Sigmoid colon (tissue), 7 donors: ENCODE measurements around the gene IL17RB. TPM values are rescaled to one million over a fixed set of nuclear protein-coding genes. Genes with fewer than 3 reads are reported as not detected.

Experiments
- DNase-seq: peaks from one replicate; pipeline ENCODE4 v3.0.0-alpha.2; 2019
- H3K27ac ChIP-seq, 4 donors: fragments of 200-600 bp; sonication (generic); one replicate each; pipeline ENCODE4 v1.5.1; 2016 to 2019; ENCODE audit warnings: mild to moderate bottlenecking in 1 of 4
- H3K27me3 ChIP-seq, 3 donors: fragments of 200-600 bp; sonication (generic); one replicate each; pipeline ENCODE4 v1.5.1; 2019; ENCODE audit warnings: mild to moderate bottlenecking in 1 of 3
- H3K36me3 ChIP-seq, 4 donors: fragments of 200-600 bp; sonication (generic); one replicate each; pipeline ENCODE4 v1.5.1; 2016 to 2019
- H3K4me1 ChIP-seq, 4 donors: fragments of 200-600 bp; sonication (generic); one replicate each; pipeline ENCODE4 v1.5.1; 2017 to 2019
- H3K4me3 ChIP-seq, 4 donors: fragments of 200-600 bp; sonication (generic); one replicate each; pipeline ENCODE4 v1.5.1; 2017 to 2019; ENCODE audit warnings: mild to moderate bottlenecking in 2 of 4, moderate library complexity in 1 of 4
- H3K9me3 ChIP-seq, 4 donors: fragments of 200-600 bp in 3 of 4; sonication (generic) in 3 of 4; one replicate each; pipeline versions ENCODE4 v1.5.1 to v1.6.1; 2013 to 2019
- CTCF ChIP-seq, 4 experiments: fragments of 450-650 bp in 3 of 4; fragments of 200-600 bp in 1 of 4; IDR thresholded peaks; one replicate each; pipeline ENCODE4 v1.5.1; 2016 to 2019; ENCODE audit warnings: antibody characterized with exemption in 4 of 4, mild to moderate bottlenecking in 3 of 4, moderate library complexity in 2 of 4
- EP300 ChIP-seq, 4 donors: sonication (generic); formaldehyde crosslinking; IDR thresholded peaks; one replicate each; pipeline ENCODE4 v1.6.1; 2017; ENCODE audit warnings: antibody characterized with exemption in 4 of 4
- POLR2A ChIP-seq, 2 donors: fragments of 450-650 bp; IDR thresholded peaks; one replicate each; pipeline ENCODE4 v1.6.1; 2016; ENCODE audit warnings: antibody characterized with exemption in 2 of 2, mild to moderate bottlenecking in 2 of 2, moderate library complexity in 2 of 2
- POLR2AphosphoS5 ChIP-seq, 4 donors: sonication (generic); formaldehyde crosslinking; IDR thresholded peaks; one replicate each; pipeline ENCODE4 v1.6.1; 2017; ENCODE audit warnings: antibody characterized with exemption in 4 of 4
- WGBS, 2 donors: extraction: QIAGEN DNeasy Blood & Tissue Kit; methylation state at CpG; one replicate each; pipeline ENCODE4 v1.1.7; 2013; 5-methylcytosine and 5-hydroxymethylcytosine counted together
- intact Hi-C: fragments of 100-400 bp; cut with DNase I; formaldehyde crosslinking; loops from one replicate; pipeline ENCODE4 v1.15.1; 2023
- polyA plus RNA-seq, 3 donors: library from polyadenylated mRNA; stranded (reverse); fragments of 200-250 nt; gene quantifications; one replicate each; pipeline ENCODE4 v1.2.3, GENCODE V29; 2013
- total RNA-seq, 4 donors: library from RNA; depleted of rRNA; stranded (reverse); fragments of >200 nt; gene quantifications; one replicate each; pipeline ENCODE4 v1.1.0, GENCODE V29; 2016
- donor health status: healthy with polysubstance abuse.
- donor health status: Bipolar disorder and iron deficiency.
- donor health status: healthy.

IL17RB gene
- total and polyA plus RNA-seq, 7 donors: 1.1 to 9.0 (median 2.2) TPM

- Histone ChIP-seq H3K36me3 (no peaks in the 10 kb centered on the region), H3K27ac (no peak overlapping the region), H3K4me3 (no peak overlapping the region), H3K4me1 (no peaks in the 10 kb centered on the region), H3K9me3 (no peaks in the 10 kb centered on the region), H3K27me3 (no peaks in the 10 kb centered on the region)
- 39 to 58% methylated on average over 1 of the region's 1 CpG for WGBS, 2 donors
- intact Hi-C loops: no loop called here
- DNase-seq: no peak
- TF ChIP-seq EP300 (IDR thresholded peaks at IDR 0.05): no peak
- TF ChIP-seq CTCF (IDR thresholded peaks at IDR 0.05): no peak
- TF ChIP-seq POLR2AphosphoS5 (IDR thresholded peaks at IDR 0.05): no peak
- TF ChIP-seq POLR2A (IDR thresholded peaks at IDR 0.05): no peak
Observed at GRCh38 chr3:53826048-53826447, 20.3 kb upstream of the IL17RB start.

- TF ChIP-seq EP300 (IDR thresholded peaks at IDR 0.05): no peak
- TF ChIP-seq POLR2AphosphoS5 (IDR thresholded peaks at IDR 0.05): no peak
- H3K4me1 ChIP-seq: no peaks in the 10 kb centered on the region
- WGBS, 2 donors: 83 to 85% methylated on average over 1 of the region's 1 CpG
Observed at GRCh38 chr3:53828581-53828980, 17.8 kb upstream of the IL17RB start.

GRCh38 chr3:53829605-53830004 is 16.8 kb upstream of the IL17RB start:
- H3K27me3 ChIP-seq: no peaks in the 10 kb centered on the region
- no peak overlapping the region for H3K4me3 ChIP-seq
- WGBS, 2 donors: 56 to 72% methylated on average over 2 of the region's 2 CpGs
- no peaks in the 10 kb centered on the region for H3K4me1 ChIP-seq
- H3K9me3 ChIP-seq: no peaks in the 10 kb centered on the region
- H3K27ac ChIP-seq: no peak overlapping the region
- TF ChIP-seq POLR2AphosphoS5 (IDR thresholded peaks at IDR 0.05) (no peak), CTCF (IDR thresholded peaks at IDR 0.05) (no peak), POLR2A (IDR thresholded peaks at IDR 0.05) (no peak), EP300 (IDR thresholded peaks at IDR 0.05) (no peak)
- no peaks in the 10 kb centered on the region for H3K36me3 ChIP-seq
- intact Hi-C loops: no loop called here
- no peak for DNase-seq

More at GRCh38 chr3:53828581-53828980, 17.8 kb upstream of the IL17RB start:
- Histone ChIP-seq H3K36me3 (no peaks in the 10 kb centered on the region), H3K27ac (no peak overlapping the region), H3K4me3 (no peak overlapping the region), H3K27me3 (no peaks in the 10 kb centered on the region), H3K9me3 (no peaks in the 10 kb centered on the region)
- intact Hi-C loops: no loop called here
- DNase-seq: no peak

- Histone ChIP-seq H3K4me1 (no peaks in the 10 kb centered on the region), H3K4me3 (no peak overlapping the region), H3K9me3 (no peaks in the 10 kb centered on the region), H3K27ac (no peak overlapping the region), H3K36me3 (no peaks in the 10 kb centered on the region), H3K27me3 (no peaks in the 10 kb centered on the region)
- DNase-seq: peak; percentile 46
- intact Hi-C loops: no loop called here
- WGBS, 2 donors: 89 to 93% methylated on average over 6 of the region's 6 CpGs
- TF ChIP-seq CTCF (IDR thresholded peaks at IDR 0.05): no peak
- no peak for TF ChIP-seq POLR2A (IDR thresholded peaks at IDR 0.05)
- no peak for TF ChIP-seq EP300 (IDR thresholded peaks at IDR 0.05)
- TF ChIP-seq POLR2AphosphoS5 (IDR thresholded peaks at IDR 0.05): no peak
Observed at GRCh38 chr3:53830944-53831343, 15.4 kb upstream of the IL17RB start.

- Histone ChIP-seq H3K27ac (no peak overlapping the region), H3K27me3 (no peaks in the 10 kb centered on the region), H3K36me3 (no peaks in the 10 kb centered on the region), H3K9me3 (no peaks in the 10 kb centered on the region), H3K4me1 (no peaks in the 10 kb centered on the region), H3K4me3 (no peak overlapping the region)
- intact Hi-C loops: no loop called here
- 84 to 89% methylated on average over 9 of the region's 9 CpGs for WGBS, 2 donors
- peak; percentile 45 for DNase-seq
- TF ChIP-seq CTCF (IDR thresholded peaks at IDR 0.05): no peak
- TF ChIP-seq EP300 (IDR thresholded peaks at IDR 0.05): no peak
- TF ChIP-seq POLR2AphosphoS5 (IDR thresholded peaks at IDR 0.05): no peak
- TF ChIP-seq POLR2A (IDR thresholded peaks at IDR 0.05): no peak
Observed at GRCh38 chr3:53833053-53833645, 13.2 kb upstream of the IL17RB start.
